HG02623 (cell line): Measurements from ENCODE around the gene FAT1.

Source experiments
- ATAC-seq: cut with Tn5 transposase; IDR thresholded peaks from one replicate; pipeline ENCODE4 v1.9.1; 2021; ENCODE audit warnings: moderate library complexity; ENCODE audit not compliant: unreplicated experiment

Gene FAT1

GRCh38 chr4:186701788-186702187 is 21.9 kb downstream of the FAT1 start:
- no peak for ATAC-seq

- no peak for ATAC-seq
Measured at GRCh38 chr4:186701273-186701672, 22.4 kb downstream of the FAT1 start.

GRCh38 chr4:186700746-186701145 is 22.9 kb downstream of the FAT1 start:
- no peak for ATAC-seq

GRCh38 chr4:186699881-186700397 is 23.7 kb downstream of the FAT1 start:
- ATAC-seq, result no peak

- no peak for ATAC-seq
Measured at GRCh38 chr4:186699298-186699697, 24.4 kb downstream of the FAT1 start.

GRCh38 chr4:186698525-186698924 is 25.1 kb downstream of the FAT1 start:
- no peak for ATAC-seq

- ATAC-seq, result no peak
Measured at GRCh38 chr4:186698028-186698427, 25.6 kb downstream of the FAT1 start.

- no peak for ATAC-seq
Measured at GRCh38 chr4:186695392-186695791, 28.3 kb downstream of the FAT1 start.

GRCh38 chr4:186693894-186694293 is 29.8 kb downstream of the FAT1 start:
- ATAC-seq, result no peak

GRCh38 chr4:186693159-186693815 is 30.4 kb downstream of the FAT1 start:
- ATAC-seq, result no peak

GRCh38 chr4:186691396-186691795 is 32.3 kb downstream of the FAT1 start:
- no peak for ATAC-seq

GRCh38 chr4:186689476-186689875 is 34.2 kb downstream of the FAT1 start:
- no peak for ATAC-seq

GRCh38 chr4:186688150-186688943 is 35.3 kb downstream of the FAT1 start:
- no peak for ATAC-seq

- no peak for ATAC-seq
Measured at GRCh38 chr4:186687265-186687664, 36.4 kb downstream of the FAT1 start.

GRCh38 chr4:186685767-186686183 is 37.9 kb downstream of the FAT1 start:
- ATAC-seq, result no peak

- ATAC-seq, result no peak
Measured at GRCh38 chr4:186684889-186685309, 38.8 kb downstream of the FAT1 start.

GRCh38 chr4:186684220-186684619 is 39.4 kb downstream of the FAT1 start:
- no peak for ATAC-seq

- no peak for ATAC-seq
Measured at GRCh38 chr4:186680641-186681040, 43.0 kb downstream of the FAT1 start.

GRCh38 chr4:186676531-186677161 is 47.0 kb downstream of the FAT1 start:
- no peak for ATAC-seq

GRCh38 chr4:186669735-186670134 is 53.9 kb downstream of the FAT1 start:
- no peak for ATAC-seq

- no peak for ATAC-seq
Measured at GRCh38 chr4:186669159-186669731, 54.4 kb downstream of the FAT1 start.
